HG03039 (cell line): ENCODE results near the gene C7orf57.
"Not testable (repeated sequence)": the region's sequence is repeated elsewhere in the genome, so short reads cannot be mapped to it uniquely, and the experiment has no call there.

Experiments used
- ATAC-seq: cut with Tn5 transposase; IDR thresholded peaks from one replicate; pipeline ENCODE4 v1.9.1; 2021; ENCODE audit warnings: mild to moderate bottlenecking, moderate library complexity; ENCODE audit not compliant: unreplicated experiment

C7orf57 gene

DNA sequence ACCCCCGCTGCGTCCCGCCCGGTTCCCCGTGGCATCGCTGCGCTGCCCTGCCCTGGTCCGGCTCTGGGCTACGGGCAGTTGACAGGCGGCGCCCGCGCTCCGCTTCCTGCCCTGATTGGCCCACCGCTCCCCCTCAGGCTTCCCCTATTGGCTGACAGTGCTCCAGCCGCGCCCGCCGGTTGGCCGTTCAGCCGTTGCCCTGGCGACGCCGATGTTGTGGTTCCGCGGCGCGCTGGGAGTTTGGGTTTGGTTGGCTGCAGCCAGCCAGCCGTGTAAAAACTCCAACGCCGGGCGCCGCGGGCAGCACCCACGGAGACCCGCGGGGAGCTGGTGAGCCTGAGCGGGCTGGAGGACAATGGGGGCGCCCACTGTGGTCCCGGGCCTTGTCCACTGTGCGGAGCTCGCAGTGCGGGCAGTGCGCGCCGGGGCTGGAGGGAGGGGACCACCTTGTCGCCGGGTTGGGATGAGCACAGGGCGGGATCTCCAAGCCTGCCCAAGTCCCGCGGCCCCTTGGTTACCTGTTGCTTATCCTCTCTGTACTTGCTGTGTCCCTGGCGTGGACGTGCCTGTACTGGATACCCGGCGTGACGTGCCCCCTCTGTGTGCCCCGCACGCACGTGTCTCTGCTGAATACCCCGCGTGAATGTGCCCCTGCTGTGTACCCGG lies at the start of gene C7orf57:
Gene C7orf57 (plus strand): TSS at position 243 of the 666 bp plus-strand sequence. CDS start 766 bp downstream, outside the sequence.
- peak; percentile 100 for ATAC-seq

DNA sequence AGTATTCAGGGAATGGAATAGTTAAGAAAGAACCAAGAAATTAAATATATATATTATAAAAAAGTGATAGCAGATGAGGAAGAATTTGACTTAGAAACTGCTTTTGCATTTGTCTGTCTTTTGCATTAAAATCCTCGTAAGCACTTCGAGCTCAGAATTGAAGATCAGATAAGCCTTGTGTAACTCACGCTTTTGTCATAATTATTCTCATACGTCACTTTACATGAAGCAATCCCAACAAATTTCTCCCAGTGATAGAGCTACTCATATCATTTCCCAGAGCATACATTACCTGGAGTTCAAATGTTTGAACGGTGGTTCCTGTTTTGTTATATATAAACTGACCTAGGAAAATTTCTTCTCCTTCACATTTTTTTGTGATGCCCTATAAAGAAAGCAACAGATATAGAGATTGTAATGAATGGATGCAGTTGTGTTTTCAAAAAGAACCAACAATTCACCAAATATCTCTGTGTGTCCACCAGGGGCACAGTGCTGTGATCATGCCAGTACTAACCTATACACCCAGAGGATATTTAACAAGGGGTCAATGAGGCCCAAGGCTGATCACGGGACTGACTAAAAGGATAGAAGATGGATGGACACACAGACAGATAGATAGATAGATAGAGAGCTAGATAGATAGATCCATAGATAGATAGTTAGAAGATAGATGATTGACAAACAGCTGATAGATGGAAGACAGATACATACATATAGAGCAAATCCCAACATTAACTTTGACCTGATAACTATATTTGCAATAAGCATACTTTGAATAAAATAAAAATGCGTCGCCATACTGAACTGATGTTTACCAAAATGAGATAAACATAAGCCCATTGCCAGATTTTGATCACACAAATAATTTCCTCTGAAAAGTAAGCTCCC lies 46.6 kb upstream of the C7orf57 start:
- no peak for ATAC-seq

DNA sequence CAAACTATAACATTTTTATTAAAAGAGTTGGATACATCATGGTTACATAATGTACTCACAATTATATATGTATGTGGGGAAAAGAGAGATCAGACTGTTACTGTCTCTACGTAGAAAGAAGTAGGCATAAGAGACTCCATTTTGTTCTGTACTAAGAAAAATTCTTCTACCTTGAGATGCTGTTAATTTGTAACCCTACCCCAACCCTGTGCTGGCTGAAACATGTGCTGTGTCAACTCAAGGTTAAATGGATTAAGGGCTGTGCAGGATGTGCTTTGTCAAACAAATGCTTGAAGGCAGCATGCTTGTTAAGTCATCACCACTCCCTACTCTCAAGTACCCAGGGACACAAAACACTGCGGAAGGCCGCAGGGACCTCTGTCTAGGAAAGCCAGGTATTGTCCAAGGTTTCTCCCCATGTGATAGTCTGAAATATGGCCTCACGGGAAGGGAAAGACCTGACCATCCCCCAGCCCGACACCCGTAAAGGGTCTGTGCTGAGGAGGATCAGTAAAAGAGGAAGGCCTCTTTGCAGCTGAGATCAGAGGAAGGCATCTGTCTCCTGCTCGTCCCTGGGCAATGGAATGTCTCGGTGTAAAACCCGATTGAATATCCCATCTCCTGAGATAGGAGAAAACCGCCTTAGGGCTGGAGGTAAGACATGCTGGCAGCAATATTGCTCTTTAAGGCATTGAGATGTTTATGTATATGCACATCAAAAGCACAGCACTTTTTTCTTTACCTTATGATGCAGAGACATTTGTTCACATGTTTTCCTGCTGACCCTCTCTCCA lies 45.5 kb upstream of the C7orf57 start:
- not testable (repeated sequence) for ATAC-seq

- ATAC-seq = no peak
Measured at GRCh38 chr7:47990592-47990991, 44.8 kb upstream of the C7orf57 start.

DNA sequence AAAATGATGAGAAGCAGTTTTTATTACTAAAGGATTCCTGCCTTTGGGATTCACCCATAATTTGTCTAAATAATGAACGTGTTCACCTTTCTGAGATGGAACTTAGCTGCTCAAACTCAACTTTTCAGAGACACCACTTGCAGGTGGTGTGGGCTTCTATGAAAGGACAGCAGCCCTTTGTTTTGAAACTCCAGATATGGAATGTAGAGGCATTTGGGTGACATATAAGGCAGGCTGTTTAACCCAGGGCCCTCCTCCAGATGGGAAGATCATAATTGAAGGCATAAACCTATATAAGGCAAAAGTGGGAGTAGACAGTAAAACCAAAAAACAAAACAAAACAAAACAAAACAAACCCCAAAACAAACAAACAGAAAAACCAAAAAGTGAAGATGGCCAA lies 44.1 kb upstream of the C7orf57 start:
- ATAC-seq = no peak

- ATAC-seq = peak; percentile 98
Measured at GRCh38 chr7:47991741-47992311, 43.5 kb upstream of the C7orf57 start.

- ATAC-seq = no peak
Measured at GRCh38 chr7:47992446-47992845, 42.9 kb upstream of the C7orf57 start.

GRCh38 chr7:47999413-47999812 lies 35.9 kb upstream of the C7orf57 start:
- no peak for ATAC-seq

DNA sequence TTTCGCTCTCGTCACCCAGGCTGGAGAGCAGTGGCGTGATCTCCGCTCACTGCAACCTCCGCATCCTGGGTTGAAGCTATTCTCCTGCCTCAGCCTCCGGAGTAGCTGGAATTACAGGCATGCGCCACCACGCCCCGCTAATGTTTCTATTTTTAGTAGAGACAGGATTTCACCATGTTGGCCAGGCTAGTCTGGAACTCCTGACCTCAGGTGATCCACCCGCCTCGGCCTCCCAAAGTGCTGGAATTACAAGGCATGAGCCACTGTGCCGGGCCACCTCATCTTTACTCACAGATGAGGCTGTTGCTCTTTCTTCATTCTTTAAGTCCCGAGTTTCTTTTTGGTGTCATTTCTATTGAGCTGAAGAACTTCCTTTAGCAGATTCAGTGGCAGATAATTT lies 35.2 kb upstream of the C7orf57 start:
- not testable (repeated sequence) for ATAC-seq

DNA sequence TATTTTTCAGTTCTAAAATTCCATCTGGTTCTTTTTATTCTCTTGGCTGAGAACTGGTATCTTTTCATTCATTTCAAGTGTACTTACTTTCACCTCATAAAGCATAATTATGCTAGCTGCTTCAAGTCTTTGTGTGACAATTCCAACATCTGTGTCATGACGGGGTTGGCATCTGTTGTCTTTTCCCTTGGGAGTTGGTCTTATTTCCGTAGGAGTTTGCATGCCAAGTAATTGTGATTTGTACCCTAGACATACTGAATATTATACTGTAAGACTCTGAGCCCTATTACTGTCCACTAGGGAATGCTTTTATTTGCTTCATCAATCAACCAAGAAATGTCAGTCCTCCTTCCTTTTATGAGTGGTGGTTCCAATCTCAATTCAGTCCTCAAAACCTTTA lies 31.3 kb upstream of the C7orf57 start:
- no peak for ATAC-seq

- no peak for ATAC-seq
Measured at GRCh38 chr7:48004638-48005037, 30.7 kb upstream of the C7orf57 start.

DNA sequence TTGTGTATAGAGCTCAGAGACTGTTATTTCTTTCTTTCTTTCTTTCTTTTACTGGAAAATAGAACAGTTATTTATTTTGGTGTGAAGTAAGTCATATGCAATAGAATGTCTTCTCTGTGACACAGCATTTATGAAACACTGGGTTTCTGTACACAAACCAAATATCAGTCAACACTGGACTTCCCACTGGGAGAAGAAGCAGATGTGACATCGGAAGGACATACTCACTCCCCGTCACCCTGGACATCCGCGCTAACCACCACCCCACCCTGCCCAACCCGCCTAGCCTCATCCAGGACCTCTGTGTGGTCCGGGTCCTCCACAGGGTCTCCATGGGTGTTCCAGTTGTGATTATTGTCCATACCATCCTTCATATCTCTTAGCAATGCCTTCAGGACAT lies 28.5 kb upstream of the C7orf57 start:
- no peak for ATAC-seq

GRCh38 chr7:48009257-48009656 lies 26.1 kb upstream of the C7orf57 start:
- no peak for ATAC-seq

GRCh38 chr7:48009954-48010353 lies 25.4 kb upstream of the C7orf57 start:
- no peak for ATAC-seq

DNA sequence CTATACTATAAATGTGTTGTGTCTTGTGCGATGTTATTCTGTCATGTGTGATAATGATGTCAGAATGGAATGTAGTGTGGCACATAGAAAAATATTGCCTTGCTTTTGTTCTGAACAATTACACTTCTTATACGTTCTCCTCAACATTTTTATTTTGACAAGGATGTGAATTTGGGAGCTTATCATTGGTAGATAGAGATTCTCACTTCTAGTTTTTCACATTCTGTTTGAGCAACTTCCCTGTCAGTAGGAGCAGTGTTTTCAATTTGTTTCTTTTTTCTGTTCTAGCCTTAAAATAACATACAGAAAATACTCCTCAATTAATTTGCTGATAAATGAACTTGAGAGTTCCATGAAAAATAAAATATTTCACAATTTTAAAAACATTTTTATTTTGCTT lies 24.0 kb upstream of the C7orf57 start:
- no peak for ATAC-seq

GRCh38 chr7:48011951-48012350 lies 23.4 kb upstream of the C7orf57 start:
- ATAC-seq = no peak

GRCh38 chr7:48016641-48017040 lies 18.7 kb upstream of the C7orf57 start:
- no peak for ATAC-seq

DNA sequence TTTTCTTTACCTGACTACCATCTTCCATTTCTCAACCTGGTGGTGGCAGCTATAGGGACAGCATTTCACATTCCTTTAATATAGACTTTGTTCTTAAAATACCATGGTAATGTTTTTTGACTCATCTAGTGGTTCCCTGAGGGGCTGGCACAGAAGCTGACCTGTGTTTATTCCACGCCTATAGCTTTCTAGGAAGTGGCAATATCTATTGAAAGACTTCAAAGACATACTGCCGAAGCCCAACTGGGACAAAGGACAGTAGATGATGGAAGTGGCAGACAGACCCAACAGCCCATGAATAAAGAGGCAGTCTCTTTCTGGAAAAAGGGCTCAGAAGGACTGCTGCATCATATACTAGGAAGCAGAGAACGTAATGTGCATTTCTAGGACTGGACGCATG lies 17.7 kb upstream of the C7orf57 start:
- ATAC-seq = no peak

DNA sequence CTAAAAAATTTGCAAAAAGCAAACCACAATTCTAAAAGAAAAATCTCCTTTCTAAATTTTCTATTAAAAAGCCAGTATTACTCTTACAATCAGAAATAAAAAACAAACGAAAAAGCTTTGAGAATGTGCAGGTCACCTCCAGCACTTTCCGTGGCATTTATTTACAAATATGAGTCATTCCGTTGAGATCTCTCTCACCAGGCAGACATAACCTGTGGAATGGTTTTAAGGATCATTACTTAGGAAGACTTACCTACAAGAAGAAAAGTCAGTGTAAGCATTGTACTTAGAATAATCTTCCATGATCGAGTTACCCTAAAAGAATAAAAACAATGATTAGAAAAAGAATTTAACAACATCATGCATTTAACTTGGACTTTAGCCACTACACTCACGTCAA lies 9.7 kb upstream of the C7orf57 start:
- ATAC-seq = no peak

DNA sequence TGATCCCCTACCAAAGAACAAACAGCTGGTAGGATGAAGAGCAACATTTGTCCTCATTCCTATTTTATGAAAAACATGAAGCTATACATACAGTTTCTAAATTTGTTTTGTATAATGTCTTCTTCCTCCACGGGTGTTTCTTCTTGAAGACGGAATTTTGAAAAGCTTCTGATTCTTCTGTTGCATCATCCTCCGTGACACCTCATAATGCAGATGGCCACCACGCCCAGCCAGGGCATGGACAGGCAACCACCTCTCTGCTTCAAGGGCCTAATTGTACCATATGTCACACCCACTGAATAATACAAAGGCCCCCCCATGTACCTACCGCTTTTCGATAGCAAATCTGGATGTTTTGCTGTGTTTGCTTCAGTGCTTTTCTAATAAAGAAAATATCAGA lies 6.4 kb upstream of the C7orf57 start, which contains the start of gene SUN3:
Gene SUN3 (minus strand): TSS at position 170 of the 400 bp plus-strand sequence. CDS start 169 bp downstream, at position 1.
- ATAC-seq = no peak

DNA sequence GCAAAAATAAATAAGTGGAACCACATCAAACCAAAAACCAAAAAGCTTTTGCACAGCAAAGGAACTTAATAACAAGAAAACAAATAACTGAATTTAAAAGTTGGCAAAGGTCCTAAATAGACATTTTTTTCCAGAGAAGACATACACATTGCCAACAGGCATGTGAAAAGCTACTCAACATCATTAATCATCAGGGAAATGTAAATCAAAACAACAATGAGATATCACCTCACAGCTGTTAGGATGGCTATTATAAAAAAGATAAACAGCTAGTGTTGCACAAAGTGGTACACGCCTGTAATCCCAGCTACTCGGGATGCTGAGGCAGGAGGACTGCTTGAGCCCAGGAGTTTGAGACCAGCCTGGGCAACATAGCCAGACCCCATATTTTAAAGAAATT lies 4.2 kb upstream of the C7orf57 start:
- no peak for ATAC-seq
